GM12873 (cell line): ENCODE measurements around the gene PTBP1.

Experiments used
- CTCF ChIP-seq: IDR thresholded peaks from 2 replicates; pipeline ENCODE4 v1.5.1; 2012; ENCODE audit warnings: low read depth, mild to moderate bottlenecking, moderate library complexity, low read length, control low read depth; ENCODE audit not compliant: insufficient read depth; ENCODE audit errors: missing control alignments

PTBP1 gene

GRCh38 chr19:754530-754929 is 42.7 kb upstream of the PTBP1 start:
- TF ChIP-seq CTCF = no peak

GRCh38 chr19:755063-755462 is 42.2 kb upstream of the PTBP1 start:
- no peak for TF ChIP-seq CTCF

GRCh38 chr19:756236-756635 is 41.0 kb upstream of the PTBP1 start:
- no peak for TF ChIP-seq CTCF

- TF ChIP-seq CTCF = no peak
These were observed 40.2 kb upstream of the PTBP1 start for GRCh38 chr19:756821-757688.

- TF ChIP-seq CTCF = no peak
These were observed 39.2 kb upstream of the PTBP1 start for GRCh38 chr19:757811-758668.

GRCh38 chr19:763181-763580 is 34.1 kb upstream of the PTBP1 start:
- no peak for TF ChIP-seq CTCF

- TF ChIP-seq CTCF = no peak
These were observed 33.4 kb upstream of the PTBP1 start for GRCh38 chr19:763869-764268.
